ENCODE results near the gene GMCL2.

DNA sequence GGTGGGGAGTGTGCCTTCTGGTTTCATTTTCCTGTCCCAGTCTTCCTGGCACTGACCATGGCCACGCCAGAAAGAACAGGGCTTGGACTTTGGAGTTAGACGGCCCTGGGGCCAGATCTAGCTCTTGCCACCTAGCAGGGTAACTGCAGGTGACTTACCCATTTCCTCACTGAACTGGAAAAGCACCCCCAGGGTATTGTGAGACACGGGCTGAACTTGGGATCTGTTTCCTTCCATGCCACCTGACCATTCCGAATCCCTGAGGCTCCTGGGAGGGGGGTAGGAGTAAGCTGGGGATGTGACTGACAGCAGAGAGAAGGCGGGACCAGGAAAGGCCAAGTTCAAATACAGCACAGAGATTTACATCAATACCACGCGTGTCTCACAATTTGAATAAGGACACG lies 26.6 kb upstream of the GMCL2 start:
- TF ChIP-seq, protein P1, sequence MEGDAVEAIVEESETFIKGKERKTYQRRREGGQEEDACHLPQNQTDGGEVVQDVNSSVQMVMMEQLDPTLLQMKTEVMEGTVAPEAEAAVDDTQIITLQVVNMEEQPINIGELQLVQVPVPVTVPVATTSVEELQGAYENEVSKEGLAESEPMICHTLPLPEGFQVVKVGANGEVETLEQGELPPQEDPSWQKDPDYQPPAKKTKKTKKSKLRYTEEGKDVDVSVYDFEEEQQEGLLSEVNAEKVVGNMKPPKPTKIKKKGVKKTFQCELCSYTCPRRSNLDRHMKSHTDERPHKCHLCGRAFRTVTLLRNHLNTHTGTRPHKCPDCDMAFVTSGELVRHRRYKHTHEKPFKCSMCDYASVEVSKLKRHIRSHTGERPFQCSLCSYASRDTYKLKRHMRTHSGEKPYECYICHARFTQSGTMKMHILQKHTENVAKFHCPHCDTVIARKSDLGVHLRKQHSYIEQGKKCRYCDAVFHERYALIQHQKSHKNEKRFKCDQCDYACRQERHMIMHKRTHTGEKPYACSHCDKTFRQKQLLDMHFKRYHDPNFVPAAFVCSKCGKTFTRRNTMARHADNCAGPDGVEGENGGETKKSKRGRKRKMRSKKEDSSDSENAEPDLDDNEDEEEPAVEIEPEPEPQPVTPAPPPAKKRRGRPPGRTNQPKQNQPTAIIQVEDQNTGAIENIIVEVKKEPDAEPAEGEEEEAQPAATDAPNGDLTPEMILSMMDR (IDR thresholded peaks at IDR 0.05): no peak
- TF ChIP-seq POLR2A (IDR thresholded peaks at IDR 0.05) (no peak), EP300 (IDR thresholded peaks at IDR 0.05) (no peak)

Measured in ovary (tissue), 3 donors.